ENCODE measurements around the gene RGS6. TPM values are rescaled to one million over a fixed set of nuclear protein-coding genes. Genes with fewer than 3 reads are reported as not detected.

Gene RGS6
- total RNA-seq, 2 experiments from 2014 or later: not detected

DNA sequence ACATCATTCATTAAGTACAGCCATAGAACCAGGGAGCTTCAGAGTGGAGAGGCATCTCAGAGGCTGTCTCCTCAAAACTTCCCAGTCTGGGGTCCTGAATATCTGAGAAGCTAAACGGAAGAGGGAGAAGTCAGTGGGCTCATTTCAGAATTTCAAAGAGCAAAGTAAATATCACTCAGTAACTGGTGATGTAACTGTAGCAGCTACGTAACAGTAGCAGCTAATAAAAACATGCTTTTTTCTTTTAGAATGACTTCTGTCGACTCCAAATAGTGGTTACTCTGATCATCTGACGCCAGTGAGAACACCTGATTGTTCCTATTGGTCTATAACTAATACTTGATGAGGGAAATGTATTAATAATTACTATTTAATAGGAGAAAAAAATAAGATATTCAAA is 578.3 kb downstream of the RGS6 start:
- Mint-ChIP-seq H3K9me3 (no peaks in the 10 kb centered on the region), H3K36me3 (ENCODE audit: low read depth) (no peaks in the 10 kb centered on the region), H3K4me1 (ENCODE audit: low read depth) (no peaks in the 10 kb centered on the region), H3K27me3 (peaks cover 14% of the 10 kb centered on the region), H3K4me3 (no peak overlapping the region), H3K27ac (no peak overlapping the region)
- POLR2A ChIA-PET: no interaction called here
- intact Hi-C loops (cut with micrococcal nuclease): loop anchor here (10.0 kb wide), 1 partner anchor 204 kb away; no protein-coding TSS in a partner anchor
- DNase-seq (no peak), ATAC-seq (no peak)
- CTCF ChIA-PET: interaction anchor here (1.0 kb wide), 1 partner anchor 9 kb away, joined by 3 read pairs; no protein-coding TSS in a partner anchor
- TF ChIP-seq, protein P1, sequence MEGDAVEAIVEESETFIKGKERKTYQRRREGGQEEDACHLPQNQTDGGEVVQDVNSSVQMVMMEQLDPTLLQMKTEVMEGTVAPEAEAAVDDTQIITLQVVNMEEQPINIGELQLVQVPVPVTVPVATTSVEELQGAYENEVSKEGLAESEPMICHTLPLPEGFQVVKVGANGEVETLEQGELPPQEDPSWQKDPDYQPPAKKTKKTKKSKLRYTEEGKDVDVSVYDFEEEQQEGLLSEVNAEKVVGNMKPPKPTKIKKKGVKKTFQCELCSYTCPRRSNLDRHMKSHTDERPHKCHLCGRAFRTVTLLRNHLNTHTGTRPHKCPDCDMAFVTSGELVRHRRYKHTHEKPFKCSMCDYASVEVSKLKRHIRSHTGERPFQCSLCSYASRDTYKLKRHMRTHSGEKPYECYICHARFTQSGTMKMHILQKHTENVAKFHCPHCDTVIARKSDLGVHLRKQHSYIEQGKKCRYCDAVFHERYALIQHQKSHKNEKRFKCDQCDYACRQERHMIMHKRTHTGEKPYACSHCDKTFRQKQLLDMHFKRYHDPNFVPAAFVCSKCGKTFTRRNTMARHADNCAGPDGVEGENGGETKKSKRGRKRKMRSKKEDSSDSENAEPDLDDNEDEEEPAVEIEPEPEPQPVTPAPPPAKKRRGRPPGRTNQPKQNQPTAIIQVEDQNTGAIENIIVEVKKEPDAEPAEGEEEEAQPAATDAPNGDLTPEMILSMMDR (IDR thresholded peaks at IDR 0.05): no peak

DNA sequence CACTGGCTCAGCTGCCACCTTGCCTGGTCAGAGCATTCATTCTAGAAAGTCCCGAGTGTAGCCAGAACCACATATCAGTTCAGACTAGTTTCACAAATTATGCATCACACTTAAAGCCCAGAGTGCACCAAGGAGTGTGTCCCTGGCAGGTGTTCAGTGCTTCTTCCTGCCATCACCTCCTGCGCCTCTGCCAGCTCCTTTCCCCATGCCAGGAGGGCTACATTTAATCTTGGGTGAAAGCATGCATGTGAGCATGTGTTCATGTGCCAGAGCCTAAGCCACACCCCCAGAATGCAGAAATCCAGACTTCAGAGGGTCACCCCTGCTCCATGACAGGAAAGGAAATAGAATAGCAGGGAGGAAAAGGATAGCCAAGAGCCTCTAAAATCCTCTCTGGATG is 580.1 kb downstream of the RGS6 start:
- TF ChIP-seq, protein P1 (IDR thresholded peaks at IDR 0.05): no peak
- H3K4me3 Mint-ChIP-seq: no peak overlapping the region
- ATAC-seq (no peak), DNase-seq (no peak)
- H3K27me3 Mint-ChIP-seq: peaks cover 14% of the 10 kb centered on the region
- peaks cover 7% of the 10 kb centered on the region for H3K4me1 Mint-ChIP-seq (ENCODE audit: low read depth)
- intact Hi-C loops (cut with micrococcal nuclease): loop anchor here (10.0 kb wide), 1 partner anchor 203 kb away; no protein-coding TSS in a partner anchor
- no peaks in the 10 kb centered on the region for H3K36me3 Mint-ChIP-seq (ENCODE audit: low read depth)
- POLR2A ChIA-PET: no interaction called here
- no peaks in the 10 kb centered on the region for H3K9me3 Mint-ChIP-seq
- CTCF ChIA-PET: interaction anchor here (0.9 to 9.7 kb wide), 3 partner anchors 26 to 436 kb away, joined by 3 to 164 read pairs (median 81); no protein-coding TSS in a partner anchor
- no peak overlapping the region for H3K27ac Mint-ChIP-seq

DNA sequence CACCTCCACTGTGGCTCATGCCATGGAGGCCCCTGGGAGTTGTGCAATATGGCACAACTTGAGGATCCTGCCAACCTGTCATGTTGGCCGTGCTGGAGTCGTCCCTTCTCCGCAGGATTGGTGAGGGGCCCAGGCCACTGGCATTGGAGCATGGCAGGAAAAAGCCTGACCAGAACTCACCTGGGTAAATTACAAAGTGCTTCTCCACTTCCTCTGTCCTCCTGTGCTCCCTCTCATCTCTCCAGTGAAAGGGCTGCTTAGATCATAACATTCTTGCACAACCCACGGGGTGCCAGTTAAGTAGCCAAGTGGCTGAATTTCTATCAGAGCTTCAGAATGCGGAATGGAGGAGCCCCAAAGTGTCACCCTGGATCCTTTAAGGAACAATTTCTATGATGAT is 580.7 kb downstream of the RGS6 start:
- Mint-ChIP-seq H3K4me1 (ENCODE audit: low read depth) (peaks cover 13% of the 10 kb centered on the region), H3K36me3 (ENCODE audit: low read depth) (no peaks in the 10 kb centered on the region), H3K9me3 (no peaks in the 10 kb centered on the region), H3K27me3 (peaks cover 15% of the 10 kb centered on the region), H3K4me3 (no peak overlapping the region), H3K27ac (no peak overlapping the region)
- POLR2A ChIA-PET: no interaction called here
- TF ChIP-seq, protein P1 (IDR thresholded peaks at IDR 0.05): no peak
- ATAC-seq (no peak), DNase-seq (no peak)
- intact Hi-C loops (cut with micrococcal nuclease): loop anchor here (10.0 kb wide), 1 partner anchor 202 kb away; no protein-coding TSS in a partner anchor
- CTCF ChIA-PET: interaction anchor here (0.9 to 9.7 kb wide), 9 partner anchors 10 to 435 kb away, joined by 3 to 164 read pairs (median 5); no protein-coding TSS in a partner anchor

DNA sequence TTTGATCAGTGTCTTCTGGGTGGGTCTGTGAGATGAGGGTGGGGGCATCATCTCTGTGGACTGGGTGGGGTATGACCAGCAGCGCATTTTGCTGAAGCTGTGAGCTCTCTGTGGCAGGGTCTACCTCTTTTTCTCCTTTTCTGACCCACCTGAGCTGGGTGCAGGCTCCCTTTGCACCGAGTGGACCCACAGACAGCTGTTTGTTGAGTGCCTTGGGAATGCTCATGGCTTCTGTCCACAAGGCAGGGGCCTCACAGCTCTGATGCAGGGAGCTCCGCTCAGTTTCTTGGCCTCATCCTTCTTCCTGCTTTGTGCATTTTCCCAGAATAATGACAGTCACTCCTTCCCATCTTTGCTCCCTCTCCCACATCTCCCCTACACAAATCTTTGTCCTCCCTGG is 581.1 kb downstream of the RGS6 start:
- no peak overlapping the region for H3K27ac Mint-ChIP-seq
- POLR2A ChIA-PET: no interaction called here
- intact Hi-C loops (cut with micrococcal nuclease): loop anchor here (10.0 kb wide), 1 partner anchor 201 kb away; no protein-coding TSS in a partner anchor

More for the DNA sequence above, 581.1 kb downstream of the RGS6 start:
- no peaks in the 10 kb centered on the region for H3K36me3 Mint-ChIP-seq (ENCODE audit: low read depth)
- no peak for ATAC-seq
- DNase-seq: no peak
- no peak overlapping the region for H3K4me3 Mint-ChIP-seq
- peaks cover 17% of the 10 kb centered on the region for H3K4me1 Mint-ChIP-seq (ENCODE audit: low read depth)
- CTCF ChIA-PET: interaction anchor here (0.9 to 9.7 kb wide), 22 partner anchors 8 to 435 kb away, joined by 3 to 164 read pairs (median 4); partner anchors contain the start of gene DPF3
- H3K9me3 Mint-ChIP-seq: no peaks in the 10 kb centered on the region
- peaks cover 15% of the 10 kb centered on the region for H3K27me3 Mint-ChIP-seq
- TF ChIP-seq, protein P1 (IDR thresholded peaks at IDR 0.05): no peak

Data from activated CD8-positive, alpha-beta T cell treated with anti-CD3 and anti-CD28 coated beads for 36 hours (primary cell).